A375 (cell line): ENCODE results near the gene ATRX. TPM values are rescaled to one million over a fixed set of nuclear protein-coding genes. Genes with fewer than 3 reads are reported as not detected.

Source experiments
- small RNA-seq: library from RNA; depleted of rRNA; stranded (forward); fragments of <200 nt; gene quantifications from one replicate; pipeline ENCODE3, GENCODE V24; 2014
- total RNA-seq: library from RNA; depleted of rRNA; stranded (reverse); fragments of >200 nt; shearing (Covaris generic); gene quantifications from 2 replicates; pipeline ENCODE4 v1.2.3, GENCODE V29; 2014; rRNA removed

The ATRX gene, protein sequence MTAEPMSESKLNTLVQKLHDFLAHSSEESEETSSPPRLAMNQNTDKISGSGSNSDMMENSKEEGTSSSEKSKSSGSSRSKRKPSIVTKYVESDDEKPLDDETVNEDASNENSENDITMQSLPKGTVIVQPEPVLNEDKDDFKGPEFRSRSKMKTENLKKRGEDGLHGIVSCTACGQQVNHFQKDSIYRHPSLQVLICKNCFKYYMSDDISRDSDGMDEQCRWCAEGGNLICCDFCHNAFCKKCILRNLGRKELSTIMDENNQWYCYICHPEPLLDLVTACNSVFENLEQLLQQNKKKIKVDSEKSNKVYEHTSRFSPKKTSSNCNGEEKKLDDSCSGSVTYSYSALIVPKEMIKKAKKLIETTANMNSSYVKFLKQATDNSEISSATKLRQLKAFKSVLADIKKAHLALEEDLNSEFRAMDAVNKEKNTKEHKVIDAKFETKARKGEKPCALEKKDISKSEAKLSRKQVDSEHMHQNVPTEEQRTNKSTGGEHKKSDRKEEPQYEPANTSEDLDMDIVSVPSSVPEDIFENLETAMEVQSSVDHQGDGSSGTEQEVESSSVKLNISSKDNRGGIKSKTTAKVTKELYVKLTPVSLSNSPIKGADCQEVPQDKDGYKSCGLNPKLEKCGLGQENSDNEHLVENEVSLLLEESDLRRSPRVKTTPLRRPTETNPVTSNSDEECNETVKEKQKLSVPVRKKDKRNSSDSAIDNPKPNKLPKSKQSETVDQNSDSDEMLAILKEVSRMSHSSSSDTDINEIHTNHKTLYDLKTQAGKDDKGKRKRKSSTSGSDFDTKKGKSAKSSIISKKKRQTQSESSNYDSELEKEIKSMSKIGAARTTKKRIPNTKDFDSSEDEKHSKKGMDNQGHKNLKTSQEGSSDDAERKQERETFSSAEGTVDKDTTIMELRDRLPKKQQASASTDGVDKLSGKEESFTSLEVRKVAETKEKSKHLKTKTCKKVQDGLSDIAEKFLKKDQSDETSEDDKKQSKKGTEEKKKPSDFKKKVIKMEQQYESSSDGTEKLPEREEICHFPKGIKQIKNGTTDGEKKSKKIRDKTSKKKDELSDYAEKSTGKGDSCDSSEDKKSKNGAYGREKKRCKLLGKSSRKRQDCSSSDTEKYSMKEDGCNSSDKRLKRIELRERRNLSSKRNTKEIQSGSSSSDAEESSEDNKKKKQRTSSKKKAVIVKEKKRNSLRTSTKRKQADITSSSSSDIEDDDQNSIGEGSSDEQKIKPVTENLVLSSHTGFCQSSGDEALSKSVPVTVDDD (N-terminal part only)
- total RNA-seq = 61.7 and 73.2 TPM in 2 replicates

DNA sequence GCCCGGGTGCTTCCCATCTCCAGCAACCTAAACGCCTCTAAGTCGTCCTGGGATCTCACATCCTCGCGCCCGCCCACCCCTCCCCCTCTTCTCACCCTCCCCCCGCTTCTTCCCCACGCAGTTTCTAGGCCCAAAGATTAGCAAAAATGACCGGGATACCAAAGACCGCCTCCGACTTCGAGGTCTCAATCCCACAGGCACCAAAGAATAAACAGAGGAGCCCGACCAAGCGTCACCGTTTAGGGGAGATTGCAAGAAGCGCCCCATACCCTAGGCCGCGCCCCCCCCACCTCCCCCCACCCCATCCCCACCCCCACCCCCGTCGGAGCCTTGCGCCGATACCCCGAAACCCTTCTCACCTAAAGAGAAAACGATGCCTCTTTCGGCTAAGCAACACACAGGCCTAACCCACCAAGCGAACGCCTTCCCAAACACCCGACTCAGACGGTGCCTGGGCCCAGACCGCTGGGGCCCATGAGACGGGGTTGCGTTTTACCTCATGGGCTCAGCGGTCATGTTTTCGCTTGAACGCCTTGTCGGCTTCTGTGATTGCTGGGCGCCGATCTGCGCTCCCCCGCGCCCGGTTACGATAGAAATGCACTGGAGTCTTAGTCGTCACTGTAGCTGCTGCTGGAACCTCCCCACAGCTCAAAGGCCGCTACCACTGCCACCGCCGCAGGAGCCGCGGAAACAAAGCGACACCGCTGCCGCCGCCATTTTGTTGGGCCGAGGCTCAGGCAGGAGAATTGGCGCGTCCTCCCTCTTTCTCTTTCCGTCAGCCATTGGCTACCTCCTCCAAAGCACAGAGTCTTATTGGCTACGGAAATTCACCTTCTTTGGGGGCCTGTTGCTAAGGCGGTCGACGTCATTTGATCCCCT lies at the start of gene ATRX:
TSS of gene ATRX (minus strand) at position 731 of the 879 bp plus-strand sequence. CDS start at position 516, 215 bp downstream.

Small RNA genes lying within 50 kb of the gene (small RNA-seq; reads per million reads assigned to genes)
- gene FABP5P15 = not detected

Other genes with a start within 250 kb of the ATRX start
- 60.0 and 63.4 TPM in 2 replicates for gene MAGT1, start 109.2 kb upstream of the ATRX start, total RNA-seq
- gene COX7B, start 113.3 kb upstream of the ATRX start, total RNA-seq = 281 and 348 TPM in 2 replicates
- 3.2 and 5.4 TPM in 2 replicates for gene ATP7A, start 124.5 kb upstream of the ATRX start, total RNA-seq
- not detected in 2 replicates for gene PGAM4, start 183.4 kb upstream of the ATRX start, total RNA-seq